Aorta (tissue), 5 donors: Measurements from ENCODE around the gene CPTP. TPM values are rescaled to one million over a fixed set of nuclear protein-coding genes. Genes with fewer than 3 reads are reported as not detected.

Experiments used
- ATAC-seq: fragments of 200-7000 bp; cut with Tn5 transposase; one replicate; pipeline ENCODE4 v1.9.1; 2022; ENCODE audit warnings: moderate library complexity; ENCODE audit not compliant: low FRiP score
- DNase-seq, 2 donors: peaks; one replicate each; pipeline ENCODE4 v3.0.0-alpha.2; 2020
- H3K27ac ChIP-seq, 2 donors: one replicate each; pipeline ENCODE4 v1.5.1; 2013; ENCODE audit warnings: low read length in 2 of 2, mild to moderate bottlenecking in 2 of 2, moderate library complexity in 2 of 2, control low read depth in 1 of 2, inconsistent platforms in 1 of 2, low read depth in 1 of 2
- H3K27me3 ChIP-seq, 2 donors: one replicate each; pipeline ENCODE4 v1.6.1; 2013; ENCODE audit warnings: control low read depth in 1 of 2, low read length in 1 of 2, mild to moderate bottlenecking in 1 of 2, moderate library complexity in 1 of 2; ENCODE audit not compliant: insufficient read depth in 2 of 2, control insufficient read depth in 1 of 2
- H3K36me3 ChIP-seq, 2 donors: one replicate each; pipeline ENCODE4 v1.6.1; 2013; ENCODE audit warnings: control low read depth in 1 of 2, low read length in 1 of 2, mild to moderate bottlenecking in 1 of 2; ENCODE audit not compliant: insufficient read depth in 2 of 2, control insufficient read depth in 1 of 2
- H3K4me1 ChIP-seq, 2 donors: one replicate each; pipeline ENCODE4 v1.6.1; 2013; ENCODE audit warnings: low read length in 2 of 2, control low read depth in 1 of 2, mild to moderate bottlenecking in 1 of 2, moderate library complexity in 1 of 2; ENCODE audit not compliant: insufficient read depth in 2 of 2, control insufficient read depth in 1 of 2
- H3K4me3 ChIP-seq, 2 donors: one replicate each; pipeline ENCODE4 v1.5.1; 2013; ENCODE audit warnings: low read length in 2 of 2, control low read depth in 1 of 2, mild to moderate bottlenecking in 1 of 2
- H3K9me3 ChIP-seq: one replicate; pipeline ENCODE4 v1.6.1; 2013; ENCODE audit warnings: mild to moderate bottlenecking, low read length; ENCODE audit not compliant: control insufficient read depth
- WGBS, 2 donors: extraction: QIAGEN DNeasy Blood & Tissue Kit; methylation state at CpG; one replicate each; pipeline ENCODE4 v1.1.7; 2013; 5-methylcytosine and 5-hydroxymethylcytosine counted together
- intact Hi-C, 2 donors: fragments of 100-400 bp; cut with DNase I; formaldehyde crosslinking; loops; one replicate each; pipeline versions ENCODE4 v1.14.2 to v1.15.0; 2022
- polyA plus RNA-seq, 2 donors: library from polyadenylated mRNA; stranded (reverse); fragments of 200-250 nt; gene quantifications; one replicate each; pipeline ENCODE4 v1.2.3, GENCODE V29; 2013
- total RNA-seq, 2 donors: library from RNA; stranded (reverse); fragmentation: NEBNext Ultra II Directional; extraction: Animal tissue kit (Norgen Biotek cat#: 25700); gene quantifications; one replicate each; pipeline ENCODE4 v1.2.1, GENCODE V29; 2021
- donor health status: healthy with polysubstance abuse.
- donor health status: Bipolar disorder and iron deficiency.
- donor health status: DM: no; HTN: no; CAD: no.
- donor health status: DM: no; HTN: no; CAD: no.
- donor health status: DM: yes; HTN: yes; CAD: no.

The CPTP gene
- total and polyA plus RNA-seq, 4 donors = 12.9 to 16.4 (median 14.4) TPM

GRCh38 chr1:1303736-1304135 lies 20.9 kb upstream of the CPTP start:
- Histone ChIP-seq H3K27ac (no peak overlapping the region), H3K4me1 (no peaks in the 10 kb centered on the region), H3K4me3 (no peak overlapping the region), H3K9me3 (no peaks in the 10 kb centered on the region), H3K27me3 (no peaks in the 10 kb centered on the region), H3K36me3 (no peaks in the 10 kb centered on the region)
- ATAC-seq (no peak), DNase-seq (no peak)
- 86 to 91% methylated on average over 13 of the region's 13 CpGs for WGBS, 2 donors
- intact Hi-C loops = no loop called here

- Histone ChIP-seq H3K4me3 (no peak overlapping the region), H3K27ac (no peak overlapping the region), H3K4me1 (no peaks in the 10 kb centered on the region), H3K36me3 (no peaks in the 10 kb centered on the region), H3K9me3 (no peaks in the 10 kb centered on the region), H3K27me3 (no peaks in the 10 kb centered on the region)
- 37 to 43% methylated on average over 29 of the region's 29 CpGs for WGBS, 2 donors
- ATAC-seq (no peak), DNase-seq (peak in 1 of 2 donors; percentile 78)
- intact Hi-C loops = no loop called here
Measured at GRCh38 chr1:1304331-1305299, 20.0 kb upstream of the CPTP start.

- ATAC-seq = no peak
- intact Hi-C loops = no loop called here
- Histone ChIP-seq H3K4me3 (no peak overlapping the region), H3K4me1 (no peaks in the 10 kb centered on the region), H3K27me3 (no peaks in the 10 kb centered on the region), H3K27ac (no peak overlapping the region), H3K9me3 (no peaks in the 10 kb centered on the region), H3K36me3 (no peaks in the 10 kb centered on the region)
- DNase-seq = peak; percentile 81 to 88
- WGBS, 2 donors = 45 to 48% methylated on average over 22 to 25 of the region's 25 CpGs
Measured at GRCh38 chr1:1305300-1306069, 19.1 kb upstream of the CPTP start.

GRCh38 chr1:1306070-1306660 lies 18.4 kb upstream of the CPTP start:
- H3K9me3 ChIP-seq = no peaks in the 10 kb centered on the region
- no peaks in the 10 kb centered on the region for H3K36me3 ChIP-seq
- WGBS, 2 donors = 31 to 35% methylated on average over 10 to 11 of the region's 11 CpGs
- H3K27ac ChIP-seq = no peak overlapping the region
- no peaks in the 10 kb centered on the region for H3K4me1 ChIP-seq
- no peak overlapping the region for H3K4me3 ChIP-seq
- DNase-seq = no peak
- intact Hi-C loops = no loop called here
- ATAC-seq = no peak
- no peaks in the 10 kb centered on the region for H3K27me3 ChIP-seq

- H3K4me1 ChIP-seq = no peaks in the 10 kb centered on the region
- H3K27me3 ChIP-seq = no peaks in the 10 kb centered on the region
- no peaks in the 10 kb centered on the region for H3K9me3 ChIP-seq
- peak overlapping the region in 1 of 2 donors; percentile 51 for H3K4me3 ChIP-seq
- no peak overlapping the region for H3K27ac ChIP-seq
- no peak for DNase-seq
- intact Hi-C loops = no loop called here
- no peak for ATAC-seq
- no peaks in the 10 kb centered on the region for H3K36me3 ChIP-seq
- 39 to 41% methylated on average over 27 of the region's 27 CpGs for WGBS, 2 donors
Measured at GRCh38 chr1:1306661-1307260, 17.8 kb upstream of the CPTP start.

- Histone ChIP-seq H3K27ac (peak overlapping the region; percentile 9 to 54), H3K4me1 (no peaks in the 10 kb centered on the region), H3K9me3 (no peaks in the 10 kb centered on the region), H3K4me3 (peak overlapping the region; percentile 51 to 60), H3K36me3 (no peaks in the 10 kb centered on the region), H3K27me3 (no peaks in the 10 kb centered on the region)
- intact Hi-C loops = no loop called here
- ATAC-seq (no peak), DNase-seq (peak in 1 of 2 donors; percentile 71)
- WGBS, 2 donors = 1 to 2% methylated on average over 45 to 83 of the region's 83 CpGs
Measured at GRCh38 chr1:1307261-1307922, 17.2 kb upstream of the CPTP start.

- WGBS, 2 donors = 0% methylated on average over 73 to 131 of the region's 131 CpGs
- no peaks in the 10 kb centered on the region for H3K36me3 ChIP-seq
- peak; percentile 87 for ATAC-seq
Measured at GRCh38 chr1:1307923-1308755, 16.5 kb upstream of the CPTP start, which contains the start of the genes ACAP3 and PUSL1. TSS of gene ACAP3 (minus strand) at chr1:1307930. CDS start at chr1:1307815, 115 bp downstream. TSS of gene PUSL1 (plus strand) at chr1:1308597. CDS start at chr1:1308644, 47 bp downstream.

More at GRCh38 chr1:1307923-1308755, 16.5 kb upstream of the CPTP start, which contains the start of the genes ACAP3 and PUSL1:
- DNase-seq = peak; percentile 94 to 96
- no peaks in the 10 kb centered on the region for H3K27me3 ChIP-seq
- no peaks in the 10 kb centered on the region for H3K9me3 ChIP-seq
- intact Hi-C loops = loop anchor here in 1 of 2 donors (1.0 kb wide), 1 partner anchor 67 kb away; the partner anchor contains the start of gene AURKAIP1
- H3K4me3 ChIP-seq = peak within 1 kb of the TSS; percentile 55 to 60
- H3K4me1 ChIP-seq = no peaks in the 10 kb centered on the region
- peak within 1 kb of the TSS; percentile 9 to 85 for H3K27ac ChIP-seq
